GM23338 (cell line): Measurements from ENCODE around the gene LCN12. TPM values are rescaled to one million over a fixed set of nuclear protein-coding genes. Genes with fewer than 3 reads are reported as not detected.

ENCODE experiments used
- ATAC-seq: fragments of 200-7000 bp; cut with Tn5 transposase; 3 replicates; pipeline ENCODE4 v1.9.1; 2020
- DNase-seq: peaks from one replicate; pipeline ENCODE4 v3.0.0-alpha.2; 2015; ENCODE audit warnings: low spot score
- H2AFZ ChIP-seq: fragments of 200-600 bp; sonication (generic); 2 replicates; pipeline ENCODE4 v1.8.0; 2016; ENCODE audit warnings: antibody characterized with exemption, mild to moderate bottlenecking, moderate library complexity
- H3F3A ChIP-seq: fragments of 200-600 bp; sonication (generic); replicated peaks from 2 replicates; pipeline ENCODE4 v1.8.0; 2017; ENCODE audit warnings: antibody characterized with exemption, mixed run types, low read depth
- H3K27ac ChIP-seq: fragments of 200-600 bp; sonication (generic); 2 replicates; pipeline ENCODE4 v1.6.1; 2016; ENCODE audit warnings: low read depth
- H3K27me3 ChIP-seq: fragments of 200-600 bp; sonication (generic); 2 replicates; pipeline ENCODE4 v1.8.0; 2016; ENCODE audit warnings: mild to moderate bottlenecking, mixed run types, moderate library complexity; ENCODE audit not compliant: insufficient read depth
- H3K36me3 ChIP-seq: fragments of 200-600 bp; sonication (generic); 2 replicates; pipeline ENCODE4 v1.8.0; 2016; ENCODE audit warnings: mild to moderate bottlenecking; ENCODE audit not compliant: insufficient read depth
- H3K4me1 ChIP-seq: fragments of 200-600 bp; sonication (generic); 2 replicates; pipeline ENCODE4 v1.8.0; 2016; ENCODE audit warnings: mild to moderate bottlenecking, moderate library complexity; ENCODE audit not compliant: insufficient read depth
- H3K4me2 ChIP-seq: fragments of 200-600 bp; sonication (generic); 2 replicates; pipeline ENCODE4 v1.7.1; 2017; ENCODE audit warnings: mixed run types
- H3K4me3 ChIP-seq: fragments of 200-600 bp; sonication (generic); 2 replicates; pipeline ENCODE4 v1.6.1; 2016; ENCODE audit warnings: mixed run types
- H3K79me2 ChIP-seq: fragments of 200-600 bp; sonication (generic); replicated peaks from 2 replicates; pipeline ENCODE4 v1.8.0; 2017; ENCODE audit warnings: mild to moderate bottlenecking; ENCODE audit not compliant: insufficient read depth
- H3K9me2 ChIP-seq: fragments of 200-600 bp; sonication (generic); 2 replicates; pipeline ENCODE4 v1.8.0; 2017; ENCODE audit not compliant: insufficient read depth
- H4K20me1 ChIP-seq: fragments of 200-600 bp; sonication (generic); replicated peaks from 2 replicates; pipeline ENCODE4 v1.8.0; 2017; ENCODE audit warnings: mild to moderate bottlenecking; ENCODE audit not compliant: insufficient read depth
- H3K27ac Mint-ChIP-seq: 2 replicates; pipeline ENCODE4 v1.8.0; 2020; ENCODE audit warnings: inconsistent platforms, mild to moderate bottlenecking, moderate library complexity, mixed read lengths
- H3K27me3 Mint-ChIP-seq: 3 replicates; pipeline ENCODE4 v1.8.0; 2022; ENCODE audit warnings: low read depth, mild to moderate bottlenecking, moderate library complexity, mixed read lengths, inconsistent platforms; ENCODE audit not compliant: insufficient read depth, poor library complexity
- H3K36me3 Mint-ChIP-seq: 3 replicates; pipeline ENCODE4 v1.8.0; 2021; ENCODE audit warnings: low read depth, mild to moderate bottlenecking, inconsistent platforms, moderate library complexity, mixed read lengths
- H3K4me1 Mint-ChIP-seq: 3 replicates; pipeline ENCODE4 v1.8.0; 2020; ENCODE audit warnings: mild to moderate bottlenecking, inconsistent platforms, mixed read lengths
- H3K4me3 Mint-ChIP-seq: 3 replicates; pipeline ENCODE4 v1.8.0; 2021; ENCODE audit warnings: moderate library complexity, mild to moderate bottlenecking, inconsistent platforms, mixed read lengths
- H3K9me3 Mint-ChIP-seq: 3 replicates; pipeline ENCODE4 v1.8.0; 2020; ENCODE audit warnings: moderate library complexity, mild to moderate bottlenecking, inconsistent platforms, mixed read lengths
- CREB1 ChIP-seq: fragments of 250-450 bp; sonication (Bioruptor Pico); IDR thresholded peaks from 2 replicates; pipeline ENCODE4 v1.5.0; 2020; ENCODE audit warnings: low read depth, mild to moderate bottlenecking, moderate library complexity
- CTCF ChIP-seq, 2 experiments: fragments of 200-600 bp in 1 of 2; sonication (generic) in 1 of 2; conservative IDR thresholded peaks; 2 replicates each; pipeline versions ENCODE4 v1.5.1 to v1.6.1; 2016 to 2017; ENCODE audit warnings: antibody characterized with exemption in 2 of 2, low read depth in 2 of 2, mild to moderate bottlenecking in 2 of 2, moderate library complexity in 1 of 2
- ETS1 ChIP-seq: IDR thresholded peaks from 2 replicates; pipeline ENCODE4 v1.6.1; 2016; ENCODE audit warnings: antibody characterized with exemption
- EZH2 ChIP-seq: fragments of 200-600 bp; sonication (generic); IDR thresholded peaks from one replicate; pipeline ENCODE4 v1.8.0; 2017; ENCODE audit warnings: antibody characterized with exemption, mild to moderate bottlenecking, low read depth; ENCODE audit not compliant: unreplicated experiment
- EZH2phosphoT487 ChIP-seq: fragments of 200-600 bp; sonication (generic); IDR thresholded peaks from one replicate; pipeline ENCODE4 v1.8.1; 2018; ENCODE audit warnings: antibody characterized with exemption; ENCODE audit not compliant: unreplicated experiment
- JUNB ChIP-seq: IDR thresholded peaks from one replicate; pipeline ENCODE4 v1.6.1; 2016; ENCODE audit warnings: antibody characterized with exemption; ENCODE audit not compliant: unreplicated experiment
- NANOG ChIP-seq: IDR thresholded peaks from 2 replicates; pipeline ENCODE4 v1.6.1; 2016; ENCODE audit warnings: antibody characterized with exemption, borderline replicate concordance
- POLR2AphosphoS5 ChIP-seq: IDR thresholded peaks from 2 replicates; pipeline ENCODE4 v1.6.1; 2016; ENCODE audit warnings: antibody characterized with exemption, low read depth
- REST ChIP-seq: IDR thresholded peaks from one replicate; pipeline ENCODE4 v1.6.1; 2018; ENCODE audit warnings: antibody characterized with exemption; ENCODE audit not compliant: unreplicated experiment
- STAT1 ChIP-seq: IDR thresholded peaks from one replicate; pipeline ENCODE4 v1.6.1; 2016; ENCODE audit warnings: antibody characterized with exemption; ENCODE audit not compliant: unreplicated experiment
- ZNF114 ChIP-seq: fragments of 250-450 bp; sonication (Bioruptor Pico); IDR thresholded peaks from 2 replicates; pipeline ENCODE4 v1.5.0; 2020; ENCODE audit warnings: mild to moderate bottlenecking, moderate library complexity
- ZNF331 ChIP-seq: fragments of 250-450 bp; sonication (Bioruptor Pico); IDR thresholded peaks from 2 replicates; pipeline ENCODE4 v1.5.0; 2020; ENCODE audit warnings: low read depth, mild to moderate bottlenecking, moderate library complexity
- ZNF462 ChIP-seq: fragments of 250-450 bp; sonication (Bioruptor Pico); IDR thresholded peaks from 2 replicates; pipeline ENCODE4 v1.5.0; 2020; ENCODE audit warnings: mild to moderate bottlenecking, moderate library complexity
- polyA plus RNA-seq: library from polyadenylated mRNA; unstranded; fragments of >200 nt; fragmentation: Nextera tagmentation; extraction: Ambion mirVana; gene quantifications from 2 replicates; pipeline ENCODE4 v1.2.1, GENCODE V29; 2016
- total RNA-seq: library from RNA; depleted of rRNA; stranded (reverse); fragments of >200 nt; shearing (Covaris generic); gene quantifications from 2 replicates; pipeline ENCODE4 v1.2.3, GENCODE V29; 2014

LCN12 gene
- total and polyA plus RNA-seq, 2 experiments from 2014 or later, result 0.39 to 0.69 TPM

- Mint-ChIP-seq H3K27me3 (peaks cover 4% of the 10 kb centered on the region), H3K4me1 (peaks cover 9% of the 10 kb centered on the region), H3K9me3 (no peaks in the 10 kb centered on the region; the same call in 2 of the 3 replicates), H3K27ac (no peak overlapping the region), H3K36me3 (no peaks in the 10 kb centered on the region), H3K4me3 (no peak overlapping the region)
- Histone ChIP-seq H3K27ac (no peak overlapping the region), H3K4me3 (no peak overlapping the region), H2AFZ (no peak overlapping the region), H4K20me1 (no peaks in the 10 kb centered on the region), H3F3A (no peaks in the 10 kb centered on the region), H3K4me1 (peaks cover 9% of the 10 kb centered on the region), H3K79me2 (no peaks in the 10 kb centered on the region), H3K36me3 (no peaks in the 10 kb centered on the region), H3K9me2 (no peaks in the 10 kb centered on the region), H3K4me2 (no peak overlapping the region), H3K27me3 (no peaks in the 10 kb centered on the region)
- no peak for DNase-seq
- ATAC-seq, result no peak
- TF ChIP-seq NANOG, result no peak
- no peak for TF ChIP-seq ETS1
- TF ChIP-seq STAT1, result no peak
- TF ChIP-seq CREB1, result no peak
- TF ChIP-seq POLR2AphosphoS5, result no peak
- no peak for TF ChIP-seq EZH2phosphoT487
- TF ChIP-seq ZNF331 (CRISPR knock-in tag), result no peak
- no peak for TF ChIP-seq EZH2
- no peak for TF ChIP-seq ZNF114 (CRISPR knock-in tag)
- TF ChIP-seq CTCF (conservative IDR thresholded peaks at IDR 0.05; ENCODE audit: low read depth in 2 of 2), result no peak
- TF ChIP-seq JUNB, result no peak
- no peak for TF ChIP-seq ZNF462 (CRISPR knock-in tag)
- TF ChIP-seq REST, result no peak
Observed at GRCh38 chr9:136964833-136965422, 12.9 kb downstream of the LCN12 start.
